Testis (tissue), 2 donors: ENCODE data around the gene IFIT1B.

Source experiments
- CTCF ChIP-seq, 3 experiments: fragments of 450-650 bp in 2 of 3; fragments of 200-600 bp in 1 of 3; sonication (generic) in 1 of 3; IDR thresholded peaks; one replicate each; pipeline ENCODE4 v1.5.1; 2016 to 2019; ENCODE audit warnings: antibody characterized with exemption in 3 of 3, mild to moderate bottlenecking in 2 of 3, moderate library complexity in 1 of 3
- POLR2A ChIP-seq: fragments of 450-650 bp; IDR thresholded peaks from one replicate; pipeline ENCODE4 v1.6.1; 2017; ENCODE audit warnings: antibody characterized with exemption, mild to moderate bottlenecking, moderate library complexity

GRCh38 chr10:89413398-89413912, 35.6 kb downstream of the IFIT1B start:
- TF ChIP-seq POLR2A, result no peak
- no peak for TF ChIP-seq CTCF (IDR thresholded peaks at IDR 0.05)
